Uterus (tissue), 2 donors: ENCODE measurements around the gene GMDS.

Experiments
- CTCF ChIP-seq, 4 experiments: fragments of 200-600 bp in 2 of 4; fragments of 450-650 bp in 2 of 4; sonication (generic) in 2 of 4; IDR thresholded peaks; one replicate each; pipeline ENCODE4 v1.5.1; 2016 to 2019; ENCODE audit warnings: antibody characterized with exemption in 4 of 4, mild to moderate bottlenecking in 2 of 4, moderate library complexity in 1 of 4
- POLR2A ChIP-seq, 2 donors: fragments of 450-650 bp; IDR thresholded peaks; one replicate each; pipeline ENCODE4 v1.6.1; 2016; ENCODE audit warnings: antibody characterized with exemption in 2 of 2, mild to moderate bottlenecking in 1 of 2, moderate library complexity in 1 of 2

- TF ChIP-seq CTCF (IDR thresholded peaks at IDR 0.05) (no peak), POLR2A (IDR thresholded peaks at IDR 0.05) (no peak)
Observed at GRCh38 chr6:1584996-1585668, 660.3 kb downstream of the GMDS start.
